GM18870 (cell line): Measurements from ENCODE around the gene ZNF236.
"Not testable (repeated sequence)": the region's sequence is repeated elsewhere in the genome, so short reads cannot be mapped to it uniquely, and the experiment has no call there.

Experiments used
- ATAC-seq: cut with Tn5 transposase; IDR thresholded peaks from one replicate; pipeline ENCODE4 v1.9.1; 2021; ENCODE audit warnings: moderate library complexity; ENCODE audit not compliant: unreplicated experiment

ZNF236 gene

GRCh38 chr18:76938619-76939018 lies 116.3 kb downstream of the ZNF236 start:
- no peak for ATAC-seq

GRCh38 chr18:76941284-76941683 lies 118.9 kb downstream of the ZNF236 start:
- ATAC-seq: no peak

- ATAC-seq: no peak
These were observed 121.4 kb downstream of the ZNF236 start for GRCh38 chr18:76943542-76944339.

- not testable (repeated sequence) for ATAC-seq
These were observed 122.0 kb downstream of the ZNF236 start for GRCh38 chr18:76944346-76944745.

GRCh38 chr18:76948345-76948744 lies 126.0 kb downstream of the ZNF236 start:
- ATAC-seq: no peak

GRCh38 chr18:76951456-76952247 lies 129.3 kb downstream of the ZNF236 start:
- no peak for ATAC-seq

GRCh38 chr18:76952747-76953146 lies 130.4 kb downstream of the ZNF236 start:
- no peak for ATAC-seq

- ATAC-seq: no peak
These were observed 130.8 kb downstream of the ZNF236 start for GRCh38 chr18:76953156-76953555.

GRCh38 chr18:76953583-76954233 lies 131.4 kb downstream of the ZNF236 start:
- no peak for ATAC-seq

- ATAC-seq: no peak
These were observed 133.3 kb downstream of the ZNF236 start for GRCh38 chr18:76955524-76956170.

GRCh38 chr18:76956648-76957047 lies 134.3 kb downstream of the ZNF236 start:
- no peak for ATAC-seq

- ATAC-seq: no peak
These were observed 135.3 kb downstream of the ZNF236 start for GRCh38 chr18:76957384-76958355.

GRCh38 chr18:76958692-76959341 lies 136.5 kb downstream of the ZNF236 start:
- no peak for ATAC-seq

- no peak for ATAC-seq
These were observed 137.2 kb downstream of the ZNF236 start for GRCh38 chr18:76959605-76960004.

- ATAC-seq: no peak
These were observed 138.2 kb downstream of the ZNF236 start for GRCh38 chr18:76960528-76961035.

GRCh38 chr18:76962851-76963250 lies 140.5 kb downstream of the ZNF236 start:
- ATAC-seq: no peak

- peak; percentile 63 for ATAC-seq
These were observed 141.6 kb downstream of the ZNF236 start for GRCh38 chr18:76963936-76964335.

- peak; percentile 44 for ATAC-seq
These were observed 143.3 kb downstream of the ZNF236 start for GRCh38 chr18:76965555-76966151.

- not testable (repeated sequence) for ATAC-seq
These were observed 144.9 kb downstream of the ZNF236 start for GRCh38 chr18:76967299-76967698.
